NCI-H524 (cell line): ENCODE measurements around the gene WAS.
"Not testable (repeated sequence)": the region's sequence is repeated elsewhere in the genome, so short reads cannot be mapped to it uniquely, and the experiment has no call there.

Experiments
- DNase-seq, 2 experiments: peaks; one replicate each; lab custom pipeline; 2025; lab: John Stamatoyannopoulos, UW

Gene WAS

GRCh38 chrX:48685416-48685815 lies 1.8 kb downstream of the WAS start:
- DNase-seq = no peak

- DNase-seq = no peak
Observed at GRCh38 chrX:48688531-48689150, 5.0 kb downstream of the WAS start.

GRCh38 chrX:48689208-48689920 lies 5.8 kb downstream of the WAS start:
- no peak for DNase-seq

GRCh38 chrX:48691746-48692145 lies 8.1 kb downstream of the WAS start:
- not testable (repeated sequence) for DNase-seq

- peak in 1 of 2 experiments; percentile 31 for DNase-seq
Observed at GRCh38 chrX:48694776-48695533, 11.4 kb downstream of the WAS start.

- DNase-seq = peak in 1 of 2 experiments; percentile 81
Observed at GRCh38 chrX:48695534-48695896, 11.9 kb downstream of the WAS start.

GRCh38 chrX:48695925-48696300 lies 12.3 kb downstream of the WAS start:
- peak; percentile 45 to 81 for DNase-seq

GRCh38 chrX:48696301-48696908 lies 12.8 kb downstream of the WAS start, which contains the start of gene SUV39H1:
Gene SUV39H1, plus strand, starts transcription at chrX:48696734. Its CDS starts 51 bp downstream, at chrX:48696785.
- DNase-seq = peak; percentile 81 to 91

- peak; percentile 72 to 88 for DNase-seq
Observed at GRCh38 chrX:48696909-48697727, 13.5 kb downstream of the WAS start.

- DNase-seq = no peak
Observed at GRCh38 chrX:48698306-48698705, 14.7 kb downstream of the WAS start.

GRCh38 chrX:48700246-48700645 lies 16.6 kb downstream of the WAS start:
- no peak for DNase-seq

GRCh38 chrX:48700951-48701653 lies 17.5 kb downstream of the WAS start:
- DNase-seq = no peak

GRCh38 chrX:48702032-48702431 lies 18.4 kb downstream of the WAS start:
- DNase-seq = no peak

- no peak for DNase-seq
Observed at GRCh38 chrX:48702716-48703115, 19.1 kb downstream of the WAS start.

- no peak for DNase-seq
Observed at GRCh38 chrX:48703228-48703627, 19.6 kb downstream of the WAS start.

- peak in 1 of 2 experiments; percentile 7 for DNase-seq
Observed at GRCh38 chrX:48703642-48704481, 20.3 kb downstream of the WAS start.

- no peak for DNase-seq
Observed at GRCh38 chrX:48705871-48706270, 22.3 kb downstream of the WAS start.

GRCh38 chrX:48709522-48710112 lies 26.0 kb downstream of the WAS start:
- no peak for DNase-seq

GRCh38 chrX:48711162-48711928 lies 27.7 kb downstream of the WAS start:
- DNase-seq = no peak
